Measurements from ENCODE around the gene SEC22A.

The SEC22A gene

GRCh38 chr3:123314359-123315270 lies 112.9 kb downstream of the SEC22A start:
- H3K36me3 ChIP-seq, result no peaks in the 10 kb centered on the region
- no peak for DNase-seq
- no peaks in the 10 kb centered on the region for H3K9me3 ChIP-seq
- no peak overlapping the region for H3K4me3 ChIP-seq (ENCODE audit: low read depth, low read length)
- H3K4me1 ChIP-seq, result no peaks in the 10 kb centered on the region
- 0 out of 2 replicates have a peak, but pooled peaks have one; percentile 12 for TF ChIP-seq CTCF (IDR thresholded peaks at IDR 0.05; ENCODE audit: low read depth, low read length)
- no peaks in the 10 kb centered on the region for H3K27me3 ChIP-seq

- Histone ChIP-seq H3K4me3 (ENCODE audit: low read depth, low read length) (no peak overlapping the region), H3K4me1 (no peaks in the 10 kb centered on the region), H3K9me3 (no peaks in the 10 kb centered on the region), H3K27me3 (no peaks in the 10 kb centered on the region), H3K36me3 (no peaks in the 10 kb centered on the region)
- TF ChIP-seq CTCF (IDR thresholded peaks at IDR 0.05; ENCODE audit: low read depth, low read length), result no peak
- DNase-seq, result no peak
Observed at GRCh38 chr3:123315271-123315595, 113.5 kb downstream of the SEC22A start.

- no peaks in the 10 kb centered on the region for H3K27me3 ChIP-seq
- H3K36me3 ChIP-seq, result no peaks in the 10 kb centered on the region
- no peak overlapping the region for H3K4me3 ChIP-seq (ENCODE audit: low read depth, low read length)
- no peak for DNase-seq
- no peak for TF ChIP-seq CTCF (IDR thresholded peaks at IDR 0.05; ENCODE audit: low read depth, low read length)
- H3K4me1 ChIP-seq, result no peaks in the 10 kb centered on the region
- H3K9me3 ChIP-seq, result no peaks in the 10 kb centered on the region
Observed at GRCh38 chr3:123317716-123318115, 116.0 kb downstream of the SEC22A start.

GRCh38 chr3:123318374-123318773 lies 116.6 kb downstream of the SEC22A start:
- H3K4me3 ChIP-seq (ENCODE audit: low read depth, low read length), result no peak overlapping the region
- no peak for TF ChIP-seq CTCF (IDR thresholded peaks at IDR 0.05; ENCODE audit: low read depth, low read length)

GRCh38 chr3:123319760-123320159 lies 118.0 kb downstream of the SEC22A start:
- H3K9me3 ChIP-seq, result no peaks in the 10 kb centered on the region
- H3K36me3 ChIP-seq, result no peaks in the 10 kb centered on the region
- no peak overlapping the region for H3K4me3 ChIP-seq (ENCODE audit: low read depth, low read length)
- TF ChIP-seq CTCF (IDR thresholded peaks at IDR 0.05; ENCODE audit: low read depth, low read length), result no peak
- no peaks in the 10 kb centered on the region for H3K27me3 ChIP-seq
- no peaks in the 10 kb centered on the region for H3K4me1 ChIP-seq
- no peak for DNase-seq

More at GRCh38 chr3:123318374-123318773, 116.6 kb downstream of the SEC22A start:
- no peaks in the 10 kb centered on the region for H3K9me3 ChIP-seq
- no peaks in the 10 kb centered on the region for H3K27me3 ChIP-seq
- no peak for DNase-seq
- no peaks in the 10 kb centered on the region for H3K36me3 ChIP-seq
- H3K4me1 ChIP-seq, result no peaks in the 10 kb centered on the region

- H3K36me3 ChIP-seq, result no peaks in the 10 kb centered on the region
- H3K4me1 ChIP-seq, result no peaks in the 10 kb centered on the region
Observed at GRCh38 chr3:123320221-123320620, 118.5 kb downstream of the SEC22A start.

More at GRCh38 chr3:123320221-123320620, 118.5 kb downstream of the SEC22A start:
- Histone ChIP-seq H3K9me3 (no peaks in the 10 kb centered on the region), H3K27me3 (no peaks in the 10 kb centered on the region), H3K4me3 (ENCODE audit: low read depth, low read length) (no peak overlapping the region)
- TF ChIP-seq CTCF (IDR thresholded peaks at IDR 0.05; ENCODE audit: low read depth, low read length), result no peak
- no peak for DNase-seq

All from BE2C (cell line).